ENCODE results near the gene RRAS2.

DNA sequence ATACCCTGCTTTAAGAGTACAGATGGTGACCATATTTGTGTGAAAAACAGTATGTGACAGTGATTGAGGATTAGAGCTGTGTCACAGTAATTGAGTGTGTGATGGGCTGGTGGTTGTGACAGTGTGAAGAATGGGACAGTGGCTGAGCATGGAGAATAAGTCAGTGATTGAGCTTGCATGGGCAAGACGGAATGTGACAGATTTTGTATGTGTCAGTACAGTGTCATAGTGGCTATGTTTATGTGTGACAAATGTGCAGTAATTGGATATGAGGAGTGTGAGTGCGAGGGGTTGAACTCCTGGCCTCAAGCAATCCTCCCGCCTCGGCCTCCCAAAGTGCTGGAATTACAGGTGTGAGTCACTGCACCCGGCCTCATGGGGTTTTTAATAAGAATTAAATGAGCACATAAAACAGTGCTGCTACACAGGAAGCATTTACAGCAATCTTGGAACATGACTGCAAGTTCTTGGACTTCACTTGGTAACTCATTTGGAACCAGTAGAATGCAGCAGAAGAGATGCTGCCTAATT lies 583 bp upstream of the RRAS2 start:
- TF ChIP-seq EZH2 (optimal IDR thresholded peaks at IDR 0.05; ENCODE audit: low read depth, low read length) (no peak), EZH2phosphoT487 (IDR thresholded peaks at IDR 0.05; ENCODE audit: low read length) (no peak)
- TF ChIP-seq, protein P1, sequence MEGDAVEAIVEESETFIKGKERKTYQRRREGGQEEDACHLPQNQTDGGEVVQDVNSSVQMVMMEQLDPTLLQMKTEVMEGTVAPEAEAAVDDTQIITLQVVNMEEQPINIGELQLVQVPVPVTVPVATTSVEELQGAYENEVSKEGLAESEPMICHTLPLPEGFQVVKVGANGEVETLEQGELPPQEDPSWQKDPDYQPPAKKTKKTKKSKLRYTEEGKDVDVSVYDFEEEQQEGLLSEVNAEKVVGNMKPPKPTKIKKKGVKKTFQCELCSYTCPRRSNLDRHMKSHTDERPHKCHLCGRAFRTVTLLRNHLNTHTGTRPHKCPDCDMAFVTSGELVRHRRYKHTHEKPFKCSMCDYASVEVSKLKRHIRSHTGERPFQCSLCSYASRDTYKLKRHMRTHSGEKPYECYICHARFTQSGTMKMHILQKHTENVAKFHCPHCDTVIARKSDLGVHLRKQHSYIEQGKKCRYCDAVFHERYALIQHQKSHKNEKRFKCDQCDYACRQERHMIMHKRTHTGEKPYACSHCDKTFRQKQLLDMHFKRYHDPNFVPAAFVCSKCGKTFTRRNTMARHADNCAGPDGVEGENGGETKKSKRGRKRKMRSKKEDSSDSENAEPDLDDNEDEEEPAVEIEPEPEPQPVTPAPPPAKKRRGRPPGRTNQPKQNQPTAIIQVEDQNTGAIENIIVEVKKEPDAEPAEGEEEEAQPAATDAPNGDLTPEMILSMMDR (IDR thresholded peaks at IDR 0.05; ENCODE audit: low read length): no peak
